ENCODE data around the gene SSU72. TPM values are rescaled to one million over a fixed set of nuclear protein-coding genes. Genes with fewer than 3 reads are reported as not detected.

The SSU72 gene
- total RNA-seq, 1 experiment from 2014 or later, result 104 TPM

DNA sequence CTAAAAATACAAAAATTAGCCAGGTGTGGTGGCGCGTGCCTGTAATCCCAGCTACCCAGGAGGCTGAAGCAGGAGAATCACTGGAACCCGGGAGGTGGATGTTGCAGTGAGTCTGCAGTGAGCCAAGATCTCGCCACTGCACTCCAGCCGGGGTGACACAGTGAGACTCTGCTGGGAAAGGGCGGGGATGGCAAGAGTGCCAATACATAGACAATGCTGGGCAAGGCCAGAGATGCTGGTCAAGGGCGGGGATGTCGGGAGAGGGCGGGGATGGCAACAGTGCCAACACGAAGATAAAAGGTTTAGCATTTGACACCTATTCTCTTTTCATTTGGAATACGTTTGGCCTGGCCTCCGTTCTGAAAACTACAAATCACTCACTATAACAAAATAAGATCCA lies 11.0 kb downstream of the SSU72 start:
- intact Hi-C loops (cut with micrococcal nuclease), result no loop called here
- Mint-ChIP-seq H3K4me3 (ENCODE audit: unreplicated experiment) (no peak overlapping the region), H3K27me3 (ENCODE audit: insufficient read depth, unreplicated experiment) (no peaks in the 10 kb centered on the region), H3K9me3 (ENCODE audit: unreplicated experiment) (no peaks in the 10 kb centered on the region), H3K4me1 (ENCODE audit: insufficient read depth, unreplicated experiment) (no peaks in the 10 kb centered on the region), H3K27ac (ENCODE audit: low read depth, unreplicated experiment) (no peak overlapping the region), H3K36me3 (ENCODE audit: insufficient read depth, unreplicated experiment) (peaks cover 83% of the 10 kb centered on the region)
- TF ChIP-seq, protein P1, sequence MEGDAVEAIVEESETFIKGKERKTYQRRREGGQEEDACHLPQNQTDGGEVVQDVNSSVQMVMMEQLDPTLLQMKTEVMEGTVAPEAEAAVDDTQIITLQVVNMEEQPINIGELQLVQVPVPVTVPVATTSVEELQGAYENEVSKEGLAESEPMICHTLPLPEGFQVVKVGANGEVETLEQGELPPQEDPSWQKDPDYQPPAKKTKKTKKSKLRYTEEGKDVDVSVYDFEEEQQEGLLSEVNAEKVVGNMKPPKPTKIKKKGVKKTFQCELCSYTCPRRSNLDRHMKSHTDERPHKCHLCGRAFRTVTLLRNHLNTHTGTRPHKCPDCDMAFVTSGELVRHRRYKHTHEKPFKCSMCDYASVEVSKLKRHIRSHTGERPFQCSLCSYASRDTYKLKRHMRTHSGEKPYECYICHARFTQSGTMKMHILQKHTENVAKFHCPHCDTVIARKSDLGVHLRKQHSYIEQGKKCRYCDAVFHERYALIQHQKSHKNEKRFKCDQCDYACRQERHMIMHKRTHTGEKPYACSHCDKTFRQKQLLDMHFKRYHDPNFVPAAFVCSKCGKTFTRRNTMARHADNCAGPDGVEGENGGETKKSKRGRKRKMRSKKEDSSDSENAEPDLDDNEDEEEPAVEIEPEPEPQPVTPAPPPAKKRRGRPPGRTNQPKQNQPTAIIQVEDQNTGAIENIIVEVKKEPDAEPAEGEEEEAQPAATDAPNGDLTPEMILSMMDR (IDR thresholded peaks at IDR 0.05; ENCODE audit: unreplicated experiment), result no peak
- DNase-seq (ENCODE audit: unreplicated experiment), result no peak
- no TSS peak for BruUV-seq (replicated peaks)
- ChIA-PET CTCF (no interaction called here), POLR2A (no interaction called here)

DNA sequence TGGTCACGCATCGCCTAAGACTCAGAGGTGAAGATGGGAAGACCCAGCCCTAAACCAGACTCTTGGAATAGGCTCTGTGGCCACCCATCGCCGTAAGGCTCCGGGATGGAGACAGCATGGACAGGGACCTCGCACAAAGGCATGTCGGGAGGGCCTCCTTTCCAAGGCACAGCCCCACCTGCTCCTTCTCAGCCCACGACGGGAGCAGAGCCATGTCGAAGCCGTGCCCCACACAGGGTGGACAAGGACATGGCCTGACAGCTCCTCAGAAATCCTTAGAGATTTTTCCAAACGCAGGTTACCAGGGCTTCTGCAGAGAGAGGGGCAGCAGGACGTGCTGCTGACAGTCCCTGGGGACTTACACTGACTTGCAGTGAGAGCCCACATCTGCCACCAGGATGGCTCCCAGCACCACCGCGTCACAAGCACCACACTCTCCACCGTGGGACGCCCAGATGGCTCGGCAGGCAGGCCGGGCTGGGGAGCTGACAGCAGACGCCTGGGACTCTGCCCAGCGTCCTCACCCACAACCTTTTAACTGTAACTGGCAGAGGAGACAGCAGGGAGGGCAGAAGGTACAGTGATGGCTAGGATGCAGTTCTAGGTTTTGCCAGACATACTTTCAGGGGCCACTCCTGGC lies 12.0 kb downstream of the SSU72 start:
- CTCF ChIA-PET, result interaction anchor here (0.7 kb wide), 1 partner anchor 107 kb away, joined by 4 read pairs; no protein-coding TSS in a partner anchor
- Mint-ChIP-seq H3K27me3 (ENCODE audit: insufficient read depth, unreplicated experiment) (no peaks in the 10 kb centered on the region), H3K4me1 (ENCODE audit: insufficient read depth, unreplicated experiment) (no peaks in the 10 kb centered on the region), H3K36me3 (ENCODE audit: insufficient read depth, unreplicated experiment) (peaks cover 82% of the 10 kb centered on the region), H3K27ac (ENCODE audit: low read depth, unreplicated experiment) (no peak overlapping the region), H3K4me3 (ENCODE audit: unreplicated experiment) (no peak overlapping the region), H3K9me3 (ENCODE audit: unreplicated experiment) (no peaks in the 10 kb centered on the region)
- TF ChIP-seq, protein P1 (IDR thresholded peaks at IDR 0.05; ENCODE audit: unreplicated experiment), result no peak
- no peak for DNase-seq (ENCODE audit: unreplicated experiment)
- intact Hi-C loops (cut with micrococcal nuclease), result no loop called here
- POLR2A ChIA-PET, result no interaction called here
- BruUV-seq (replicated peaks), result no TSS peak

DNA sequence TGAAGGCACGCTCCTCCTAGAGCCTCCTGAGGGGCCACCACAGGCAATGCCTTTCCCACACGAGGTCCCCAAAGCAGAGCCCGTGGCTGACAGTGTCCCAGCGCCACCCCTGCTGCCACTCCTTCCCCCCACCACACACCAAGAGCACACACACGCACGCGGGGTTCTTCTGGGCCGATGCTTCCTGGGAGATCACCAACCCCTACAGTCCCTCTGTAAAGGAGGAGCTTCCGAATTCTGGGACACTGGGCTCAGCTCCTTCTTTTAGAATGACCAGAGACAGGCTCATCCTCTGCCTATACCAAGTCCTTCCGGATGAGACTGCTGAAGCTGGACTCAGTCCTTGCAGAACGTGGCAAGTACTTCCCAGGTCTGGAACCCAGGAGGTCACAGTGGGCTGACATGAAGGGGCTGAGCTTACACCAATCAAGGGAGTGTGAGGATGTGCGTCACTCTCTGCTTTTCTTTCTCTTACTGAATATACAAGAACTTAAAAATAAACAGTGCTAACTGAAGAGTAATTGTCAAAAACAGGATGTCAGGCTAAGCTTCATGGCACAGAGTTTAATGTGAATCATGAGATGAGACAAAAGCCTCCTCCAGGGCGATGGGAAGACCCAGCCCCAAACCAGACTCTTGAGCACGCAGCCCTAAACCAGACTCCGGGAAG lies 12.7 kb downstream of the SSU72 start:
- DNase-seq (ENCODE audit: unreplicated experiment), result no peak
- H3K27me3 Mint-ChIP-seq (ENCODE audit: insufficient read depth, unreplicated experiment), result no peaks in the 10 kb centered on the region
- H3K36me3 Mint-ChIP-seq (ENCODE audit: insufficient read depth, unreplicated experiment), result peaks cover 88% of the 10 kb centered on the region
- TF ChIP-seq, protein P1 (IDR thresholded peaks at IDR 0.05; ENCODE audit: unreplicated experiment), result no peak
- H3K4me1 Mint-ChIP-seq (ENCODE audit: insufficient read depth, unreplicated experiment), result no peaks in the 10 kb centered on the region
- intact Hi-C loops (cut with micrococcal nuclease), result no loop called here
- no peaks in the 10 kb centered on the region for H3K9me3 Mint-ChIP-seq (ENCODE audit: unreplicated experiment)
- H3K27ac Mint-ChIP-seq (ENCODE audit: low read depth, unreplicated experiment), result peak overlapping the region; percentile 31
- CTCF ChIA-PET, result interaction anchor here (0.5 to 0.7 kb wide), 2 partner anchors 91 to 169 kb away, joined by 3 read pairs; no protein-coding TSS in a partner anchor
- no peak overlapping the region for H3K4me3 Mint-ChIP-seq (ENCODE audit: unreplicated experiment)
- BruUV-seq (replicated peaks), result no TSS peak
- POLR2A ChIA-PET, result no interaction called here

DNA sequence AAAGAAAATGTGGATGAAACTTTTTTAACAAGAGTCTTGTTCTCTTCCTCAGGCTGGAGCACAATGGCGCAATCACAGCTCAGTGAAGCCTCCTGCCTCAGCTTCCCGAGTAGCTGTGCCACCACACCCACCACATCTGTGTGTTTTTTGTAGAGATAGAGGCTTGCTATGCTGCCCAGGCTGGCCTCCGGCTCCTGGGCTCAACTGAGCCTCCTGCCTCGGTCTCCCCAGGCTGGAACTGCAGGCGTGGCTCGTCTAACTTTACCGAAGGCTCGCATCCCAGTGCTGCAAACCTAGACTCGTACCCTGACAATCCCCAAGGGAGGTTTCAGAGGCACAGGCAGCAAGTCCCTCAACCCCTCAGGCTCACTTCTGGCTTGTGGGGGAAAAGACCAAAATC lies 14.5 kb downstream of the SSU72 start:
- ChIA-PET CTCF (no interaction called here), POLR2A (interaction anchor here (0.7 kb wide), 1 partner anchor 13 kb away, joined by 3 read pairs; no protein-coding TSS in a partner anchor)
- no peaks in the 10 kb centered on the region for H3K9me3 Mint-ChIP-seq (ENCODE audit: unreplicated experiment)
- H3K27me3 Mint-ChIP-seq (ENCODE audit: insufficient read depth, unreplicated experiment), result no peaks in the 10 kb centered on the region
- no peak for DNase-seq (ENCODE audit: unreplicated experiment)
- TF ChIP-seq, protein P1 (IDR thresholded peaks at IDR 0.05; ENCODE audit: unreplicated experiment), result no peak
- H3K4me3 Mint-ChIP-seq (ENCODE audit: unreplicated experiment), result no peak overlapping the region
- intact Hi-C loops (cut with micrococcal nuclease), result no loop called here
- H3K36me3 Mint-ChIP-seq (ENCODE audit: insufficient read depth, unreplicated experiment), result peaks cover 82% of the 10 kb centered on the region
- H3K4me1 Mint-ChIP-seq (ENCODE audit: insufficient read depth, unreplicated experiment), result peaks cover 1% of the 10 kb centered on the region
- no TSS peak for BruUV-seq (replicated peaks)
- H3K27ac Mint-ChIP-seq (ENCODE audit: low read depth, unreplicated experiment), result no peak overlapping the region
